ENCODE results near the gene UBE3C.
"Not testable (repeated sequence)": the region's sequence is repeated elsewhere in the genome, so short reads cannot be mapped to it uniquely, and the experiment has no call there.

DNA sequence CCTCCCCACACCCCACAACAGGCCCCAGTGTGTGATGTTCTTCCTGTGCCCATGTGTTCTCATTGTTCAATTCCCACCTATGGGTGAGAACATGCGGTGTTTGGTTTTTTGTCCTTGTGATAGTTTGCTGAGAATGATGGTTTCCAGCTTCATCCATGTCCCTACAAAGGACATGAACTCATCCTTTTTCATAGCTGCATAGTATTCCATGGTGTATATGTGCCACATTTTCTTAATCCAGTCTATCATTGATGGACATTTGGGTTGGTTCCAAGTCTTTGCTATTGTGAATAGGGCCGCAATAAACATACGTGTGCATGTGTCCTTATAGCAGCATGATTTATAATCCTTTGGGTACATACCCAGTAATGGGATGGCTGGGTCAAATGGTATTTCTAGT lies 38.7 kb upstream of the UBE3C start:
- TF ChIP-seq, protein P1, sequence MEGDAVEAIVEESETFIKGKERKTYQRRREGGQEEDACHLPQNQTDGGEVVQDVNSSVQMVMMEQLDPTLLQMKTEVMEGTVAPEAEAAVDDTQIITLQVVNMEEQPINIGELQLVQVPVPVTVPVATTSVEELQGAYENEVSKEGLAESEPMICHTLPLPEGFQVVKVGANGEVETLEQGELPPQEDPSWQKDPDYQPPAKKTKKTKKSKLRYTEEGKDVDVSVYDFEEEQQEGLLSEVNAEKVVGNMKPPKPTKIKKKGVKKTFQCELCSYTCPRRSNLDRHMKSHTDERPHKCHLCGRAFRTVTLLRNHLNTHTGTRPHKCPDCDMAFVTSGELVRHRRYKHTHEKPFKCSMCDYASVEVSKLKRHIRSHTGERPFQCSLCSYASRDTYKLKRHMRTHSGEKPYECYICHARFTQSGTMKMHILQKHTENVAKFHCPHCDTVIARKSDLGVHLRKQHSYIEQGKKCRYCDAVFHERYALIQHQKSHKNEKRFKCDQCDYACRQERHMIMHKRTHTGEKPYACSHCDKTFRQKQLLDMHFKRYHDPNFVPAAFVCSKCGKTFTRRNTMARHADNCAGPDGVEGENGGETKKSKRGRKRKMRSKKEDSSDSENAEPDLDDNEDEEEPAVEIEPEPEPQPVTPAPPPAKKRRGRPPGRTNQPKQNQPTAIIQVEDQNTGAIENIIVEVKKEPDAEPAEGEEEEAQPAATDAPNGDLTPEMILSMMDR (IDR thresholded peaks at IDR 0.05 in 2 of 3, conservative IDR thresholded peaks at IDR 0.05 in 1 of 3; ENCODE audit: insufficient read depth in 2 of 3, low read depth in 1 of 3, low read length in 3 of 3), result not testable (repeated sequence)
- not testable (repeated sequence) for TF ChIP-seq POLR2AphosphoS5 (IDR thresholded peaks at IDR 0.05; ENCODE audit: control insufficient read depth, insufficient read depth, low read depth, low read length); SMAD4 (CRISPR knock-in tag; conservative IDR thresholded peaks at IDR 0.05); MTF1 (CRISPR knock-in tag; IDR thresholded peaks at IDR 0.05; ENCODE audit: borderline replicate concordance); MEIS2 (IDR thresholded peaks at IDR 0.05; ENCODE audit: partially characterized antibody); CBX2 (IDR thresholded peaks at IDR 0.05; ENCODE audit: insufficient read depth, low read length, poor library complexity, severe bottlenecking); PHB2 (IDR thresholded peaks at IDR 0.05; ENCODE audit: low read depth)
- TF ChIP-seq, protein P2, sequence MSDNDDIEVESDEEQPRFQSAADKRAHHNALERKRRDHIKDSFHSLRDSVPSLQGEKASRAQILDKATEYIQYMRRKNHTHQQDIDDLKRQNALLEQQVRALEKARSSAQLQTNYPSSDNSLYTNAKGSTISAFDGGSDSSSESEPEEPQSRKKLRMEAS (CRISPR knock-in tag; IDR thresholded peaks at IDR 0.05), result not testable (repeated sequence)

Measured in K562 (cell line).